Measurements from ENCODE around the gene GPR18.

GPR18 gene

DNA sequence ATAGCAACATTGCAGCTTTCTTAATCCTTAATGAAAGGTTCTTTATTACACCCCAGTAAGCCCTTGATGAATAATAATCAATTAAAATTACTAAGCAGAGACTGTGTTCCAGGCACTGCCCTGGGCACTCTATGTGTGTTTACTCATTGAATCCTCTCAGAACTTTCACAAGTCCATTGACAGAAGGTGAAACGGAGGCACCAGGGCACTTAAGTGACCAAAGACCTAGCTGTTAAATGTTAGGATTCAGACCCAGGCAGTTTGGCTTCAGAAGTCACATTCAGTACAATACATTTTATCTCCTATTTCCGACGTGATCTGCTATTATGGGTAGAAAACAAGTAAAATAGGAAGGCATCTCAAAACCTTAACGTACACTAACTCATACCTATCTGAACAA is 46.4 kb upstream of the GPR18 start:
- no peaks in the 10 kb centered on the region for H3K27me3 ChIP-seq (replicated peaks)
- in situ Hi-C loops (cut with HindIII; ENCODE audit: low pct_ligation_motif_present, low sequenced_read_pairs): no loop called here
- no peak for DNase-seq

DNA sequence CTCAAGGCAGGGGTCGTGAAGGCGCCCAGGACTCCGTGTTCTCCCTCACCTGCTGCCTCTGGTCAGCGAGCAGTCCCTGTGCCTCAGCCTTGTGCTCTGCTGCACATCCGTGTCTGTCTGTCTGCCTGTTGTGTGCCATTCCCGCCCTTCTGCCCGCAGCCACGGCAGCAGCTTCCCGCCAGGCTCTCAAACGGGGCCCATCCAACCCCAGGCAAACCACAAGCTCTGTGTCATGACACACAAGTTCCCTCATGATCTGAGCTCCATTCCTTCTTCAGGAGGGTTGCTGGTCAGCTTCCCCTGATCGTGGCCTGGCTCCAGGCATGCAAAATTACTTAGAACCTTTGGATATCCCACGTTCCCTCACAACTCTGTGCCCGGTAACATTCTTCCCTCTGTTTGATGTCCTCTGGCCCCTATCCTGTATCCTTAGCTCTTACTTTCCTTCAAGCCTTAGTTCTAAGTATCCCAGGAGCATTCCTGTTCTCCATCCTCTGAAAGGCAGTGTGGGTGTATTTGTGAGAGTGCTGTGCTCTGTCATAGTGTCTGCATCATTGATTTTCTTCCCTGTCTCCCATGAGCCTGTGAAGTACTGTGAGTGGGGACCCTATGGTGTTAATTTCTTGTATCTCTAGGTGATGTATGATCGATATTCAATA is 45.8 kb upstream of the GPR18 start:
- in situ Hi-C loops (cut with HindIII; ENCODE audit: low pct_ligation_motif_present, low sequenced_read_pairs): no loop called here
- H3K27ac ChIP-seq: no peak overlapping the region
- no peak for DNase-seq
- no peaks in the 10 kb centered on the region for H3K27me3 ChIP-seq (replicated peaks)
- H3K4me3 ChIP-seq (ENCODE audit: low read depth, low read length): no peak overlapping the region
- TF ChIP-seq, protein P1, sequence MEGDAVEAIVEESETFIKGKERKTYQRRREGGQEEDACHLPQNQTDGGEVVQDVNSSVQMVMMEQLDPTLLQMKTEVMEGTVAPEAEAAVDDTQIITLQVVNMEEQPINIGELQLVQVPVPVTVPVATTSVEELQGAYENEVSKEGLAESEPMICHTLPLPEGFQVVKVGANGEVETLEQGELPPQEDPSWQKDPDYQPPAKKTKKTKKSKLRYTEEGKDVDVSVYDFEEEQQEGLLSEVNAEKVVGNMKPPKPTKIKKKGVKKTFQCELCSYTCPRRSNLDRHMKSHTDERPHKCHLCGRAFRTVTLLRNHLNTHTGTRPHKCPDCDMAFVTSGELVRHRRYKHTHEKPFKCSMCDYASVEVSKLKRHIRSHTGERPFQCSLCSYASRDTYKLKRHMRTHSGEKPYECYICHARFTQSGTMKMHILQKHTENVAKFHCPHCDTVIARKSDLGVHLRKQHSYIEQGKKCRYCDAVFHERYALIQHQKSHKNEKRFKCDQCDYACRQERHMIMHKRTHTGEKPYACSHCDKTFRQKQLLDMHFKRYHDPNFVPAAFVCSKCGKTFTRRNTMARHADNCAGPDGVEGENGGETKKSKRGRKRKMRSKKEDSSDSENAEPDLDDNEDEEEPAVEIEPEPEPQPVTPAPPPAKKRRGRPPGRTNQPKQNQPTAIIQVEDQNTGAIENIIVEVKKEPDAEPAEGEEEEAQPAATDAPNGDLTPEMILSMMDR (IDR thresholded peaks at IDR 0.05; ENCODE audit: low read depth, low read length, missing control alignments): no peak
- no peaks in the 10 kb centered on the region for H3K36me3 ChIP-seq (replicated peaks)

More for the DNA sequence above, 46.4 kb upstream of the GPR18 start:
- H3K27ac ChIP-seq: no peak overlapping the region
- TF ChIP-seq, protein P1 (IDR thresholded peaks at IDR 0.05; ENCODE audit: low read depth, low read length, missing control alignments): no peak
- no peak overlapping the region for H3K4me3 ChIP-seq (ENCODE audit: low read depth, low read length)
- H3K36me3 ChIP-seq (replicated peaks): no peaks in the 10 kb centered on the region

GRCh38 chr13:99302637-99303505 is 44.7 kb upstream of the GPR18 start:
- in situ Hi-C loops (cut with HindIII; ENCODE audit: low pct_ligation_motif_present, low sequenced_read_pairs): no loop called here
- DNase-seq: no peak
- TF ChIP-seq, protein P1 (IDR thresholded peaks at IDR 0.05; ENCODE audit: low read depth, low read length, missing control alignments): no peak
- H3K27me3 ChIP-seq (replicated peaks): no peaks in the 10 kb centered on the region
- H3K36me3 ChIP-seq (replicated peaks): no peaks in the 10 kb centered on the region
- H3K4me3 ChIP-seq (ENCODE audit: low read depth, low read length): no peak overlapping the region
- H3K27ac ChIP-seq: no peak overlapping the region

- TF ChIP-seq, protein P1 (IDR thresholded peaks at IDR 0.05; ENCODE audit: low read depth, low read length, missing control alignments): no peak
- Histone ChIP-seq H3K36me3 (replicated peaks) (no peaks in the 10 kb centered on the region), H3K27me3 (replicated peaks) (no peaks in the 10 kb centered on the region), H3K4me3 (ENCODE audit: low read depth, low read length) (no peak overlapping the region), H3K27ac (no peak overlapping the region)
- in situ Hi-C loops (cut with HindIII; ENCODE audit: low pct_ligation_motif_present, low sequenced_read_pairs): no loop called here
- no peak for DNase-seq
These were observed 43.9 kb upstream of the GPR18 start for GRCh38 chr13:99301913-99302636.

- Histone ChIP-seq H3K36me3 (replicated peaks) (no peaks in the 10 kb centered on the region), H3K27ac (no peak overlapping the region), H3K27me3 (replicated peaks) (no peaks in the 10 kb centered on the region), H3K4me3 (ENCODE audit: low read depth, low read length) (no peak overlapping the region)
- TF ChIP-seq, protein P1 (IDR thresholded peaks at IDR 0.05; ENCODE audit: low read depth, low read length, missing control alignments): no peak
- no peak for DNase-seq
- in situ Hi-C loops (cut with HindIII; ENCODE audit: low pct_ligation_motif_present, low sequenced_read_pairs): no loop called here
These were observed 43.1 kb upstream of the GPR18 start for GRCh38 chr13:99301056-99301838.

Data from brain microvascular endothelial cell (primary cell).